ENCODE measurements around the gene CRHR2. TPM values are rescaled to one million over a fixed set of nuclear protein-coding genes. Genes with fewer than 3 reads are reported as not detected.

CRHR2 gene
- total RNA-seq, 3 donors from 2014 or later (not counting 1 experiment from before 2014, with no cell fraction given): not detected

DNA sequence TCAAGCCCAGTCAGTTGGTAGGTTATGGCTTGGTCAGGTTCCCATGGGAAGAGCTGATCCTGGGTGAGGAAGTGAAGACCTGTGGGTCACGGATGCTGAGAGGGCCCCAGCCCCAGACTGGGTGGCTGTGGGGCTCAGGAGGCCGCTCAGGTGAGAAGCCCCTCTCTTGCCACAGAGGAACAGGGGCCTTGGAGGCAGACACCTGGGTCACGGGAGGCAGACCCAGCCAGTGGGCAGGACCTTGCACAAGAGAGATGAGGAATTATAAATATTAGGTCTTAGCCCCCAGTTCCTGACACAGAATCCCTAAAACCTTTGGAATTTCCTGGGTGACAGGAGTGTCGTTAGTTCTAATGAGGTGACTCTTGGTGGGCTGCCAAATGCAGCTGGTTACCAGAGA, 10.6 kb upstream of the CRHR2 start:
- 81% methylated on average over 4 of the region's 4 CpGs for WGBS (ENCODE audit: insufficient coverage)
- H3K4me1 ChIP-seq (ENCODE audit: control insufficient read depth, insufficient read depth, low read length): peaks cover 6% of the 10 kb centered on the region
- no peaks in the 10 kb centered on the region for H3K36me3 Mint-ChIP-seq
- ATAC-seq (no peak), DNase-seq (no peak)
- no peaks in the 10 kb centered on the region for H3K9me3 ChIP-seq (ENCODE audit: control insufficient read depth, insufficient read depth, low read length)
- no peaks in the 10 kb centered on the region for H3K27me3 ChIP-seq (ENCODE audit: control insufficient read depth, insufficient read depth, low read length)
- intact Hi-C loops (cut with micrococcal nuclease): no loop called here
- no peak overlapping the region for H3K4me3 ChIP-seq (ENCODE audit: low read length)
- H3K27ac Mint-ChIP-seq: no peak overlapping the region
- H3K4me1 Mint-ChIP-seq: no peaks in the 10 kb centered on the region
- no peaks in the 10 kb centered on the region for H3K9me3 Mint-ChIP-seq
- H3K4me3 Mint-ChIP-seq: no peak overlapping the region
- H3K27me3 Mint-ChIP-seq (ENCODE audit: low read depth in 2 of 2): peaks cover 0 to 3% of the 10 kb centered on the region in 2 donors
- no peak overlapping the region for H3K27ac ChIP-seq (ENCODE audit: low read length)
- H3K36me3 ChIP-seq (ENCODE audit: control insufficient read depth, insufficient read depth, low read length): no peaks in the 10 kb centered on the region
- TF ChIP-seq, protein P1, sequence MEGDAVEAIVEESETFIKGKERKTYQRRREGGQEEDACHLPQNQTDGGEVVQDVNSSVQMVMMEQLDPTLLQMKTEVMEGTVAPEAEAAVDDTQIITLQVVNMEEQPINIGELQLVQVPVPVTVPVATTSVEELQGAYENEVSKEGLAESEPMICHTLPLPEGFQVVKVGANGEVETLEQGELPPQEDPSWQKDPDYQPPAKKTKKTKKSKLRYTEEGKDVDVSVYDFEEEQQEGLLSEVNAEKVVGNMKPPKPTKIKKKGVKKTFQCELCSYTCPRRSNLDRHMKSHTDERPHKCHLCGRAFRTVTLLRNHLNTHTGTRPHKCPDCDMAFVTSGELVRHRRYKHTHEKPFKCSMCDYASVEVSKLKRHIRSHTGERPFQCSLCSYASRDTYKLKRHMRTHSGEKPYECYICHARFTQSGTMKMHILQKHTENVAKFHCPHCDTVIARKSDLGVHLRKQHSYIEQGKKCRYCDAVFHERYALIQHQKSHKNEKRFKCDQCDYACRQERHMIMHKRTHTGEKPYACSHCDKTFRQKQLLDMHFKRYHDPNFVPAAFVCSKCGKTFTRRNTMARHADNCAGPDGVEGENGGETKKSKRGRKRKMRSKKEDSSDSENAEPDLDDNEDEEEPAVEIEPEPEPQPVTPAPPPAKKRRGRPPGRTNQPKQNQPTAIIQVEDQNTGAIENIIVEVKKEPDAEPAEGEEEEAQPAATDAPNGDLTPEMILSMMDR (IDR thresholded peaks at IDR 0.05): no peak

DNA sequence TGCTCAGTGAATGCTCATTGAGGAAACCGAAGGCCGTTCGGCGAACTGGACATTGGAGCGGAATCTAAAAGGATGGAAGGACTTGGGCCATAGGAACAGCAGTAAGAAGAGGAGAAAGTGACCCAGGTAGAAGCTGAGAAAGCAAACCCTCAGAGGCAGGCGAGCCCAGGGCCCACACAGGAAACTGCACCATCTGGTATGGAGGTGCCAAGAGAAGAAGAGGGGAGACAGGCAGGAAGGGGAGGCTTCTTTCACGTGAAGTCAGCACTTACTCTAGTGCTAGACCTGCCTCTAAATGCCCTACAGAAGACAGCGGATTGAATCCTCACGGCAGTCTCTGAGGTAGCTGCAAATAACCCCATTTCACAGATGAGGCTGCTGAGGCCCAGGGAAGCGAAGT, 10.2 kb upstream of the CRHR2 start:
- no peak overlapping the region for H3K27ac ChIP-seq (ENCODE audit: low read length)
- Mint-ChIP-seq H3K27me3 (ENCODE audit: low read depth in 2 of 2) (peaks cover 0 to 3% of the 10 kb centered on the region in 2 donors), H3K9me3 (no peaks in the 10 kb centered on the region), H3K4me3 (no peak overlapping the region), H3K4me1 (no peaks in the 10 kb centered on the region), H3K27ac (no peak overlapping the region), H3K36me3 (no peaks in the 10 kb centered on the region)
- no peaks in the 10 kb centered on the region for H3K36me3 ChIP-seq (ENCODE audit: control insufficient read depth, insufficient read depth, low read length)
- H3K4me1 ChIP-seq (ENCODE audit: control insufficient read depth, insufficient read depth, low read length): peaks cover 6% of the 10 kb centered on the region
- no peak overlapping the region for H3K4me3 ChIP-seq (ENCODE audit: low read length)
- intact Hi-C loops (cut with micrococcal nuclease): no loop called here
- ATAC-seq (no peak), DNase-seq (no peak)
- WGBS (ENCODE audit: insufficient coverage): 76% methylated on average over 10 of the region's 10 CpGs
- TF ChIP-seq, protein P1 (IDR thresholded peaks at IDR 0.05): no peak
- no peaks in the 10 kb centered on the region for H3K27me3 ChIP-seq (ENCODE audit: control insufficient read depth, insufficient read depth, low read length)
- no peaks in the 10 kb centered on the region for H3K9me3 ChIP-seq (ENCODE audit: control insufficient read depth, insufficient read depth, low read length)

DNA sequence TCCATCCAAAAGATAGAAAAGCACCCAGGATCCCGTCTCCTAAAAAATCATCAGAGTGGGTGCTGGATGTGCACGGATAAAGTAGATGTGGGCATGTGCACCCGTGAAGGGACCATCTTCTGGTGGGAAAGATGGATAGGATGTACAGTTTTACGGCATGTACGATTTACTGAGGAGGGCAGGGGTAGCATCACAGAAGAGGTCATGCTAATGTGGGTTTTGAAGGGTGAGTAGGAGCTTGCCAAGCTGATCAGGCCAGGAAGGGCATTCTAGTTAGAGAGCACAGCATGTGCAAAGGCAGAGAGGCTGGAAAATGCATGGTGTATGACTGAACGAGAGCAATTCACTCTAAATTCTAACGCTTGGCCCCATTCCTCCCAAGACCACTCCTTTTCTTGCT, 7.8 kb upstream of the CRHR2 start:
- DNase-seq (no peak), ATAC-seq (no peak)
- TF ChIP-seq, protein P1 (IDR thresholded peaks at IDR 0.05): no peak
- Mint-ChIP-seq H3K27ac (no peak overlapping the region), H3K36me3 (no peaks in the 10 kb centered on the region), H3K4me1 (no peaks in the 10 kb centered on the region), H3K4me3 (no peak overlapping the region), H3K27me3 (ENCODE audit: low read depth in 2 of 2) (peaks cover 0 to 8% of the 10 kb centered on the region in 2 donors), H3K9me3 (no peaks in the 10 kb centered on the region)
- Histone ChIP-seq H3K36me3 (ENCODE audit: control insufficient read depth, insufficient read depth, low read length) (no peaks in the 10 kb centered on the region), H3K4me3 (ENCODE audit: low read length) (no peak overlapping the region), H3K9me3 (ENCODE audit: control insufficient read depth, insufficient read depth, low read length) (no peaks in the 10 kb centered on the region), H3K27ac (ENCODE audit: low read length) (no peak overlapping the region), H3K27me3 (ENCODE audit: control insufficient read depth, insufficient read depth, low read length) (no peaks in the 10 kb centered on the region), H3K4me1 (ENCODE audit: control insufficient read depth, insufficient read depth, low read length) (peaks cover 6% of the 10 kb centered on the region)
- WGBS (ENCODE audit: insufficient coverage): 96% methylated on average over 7 of the region's 7 CpGs
- intact Hi-C loops (cut with micrococcal nuclease): no loop called here

DNA sequence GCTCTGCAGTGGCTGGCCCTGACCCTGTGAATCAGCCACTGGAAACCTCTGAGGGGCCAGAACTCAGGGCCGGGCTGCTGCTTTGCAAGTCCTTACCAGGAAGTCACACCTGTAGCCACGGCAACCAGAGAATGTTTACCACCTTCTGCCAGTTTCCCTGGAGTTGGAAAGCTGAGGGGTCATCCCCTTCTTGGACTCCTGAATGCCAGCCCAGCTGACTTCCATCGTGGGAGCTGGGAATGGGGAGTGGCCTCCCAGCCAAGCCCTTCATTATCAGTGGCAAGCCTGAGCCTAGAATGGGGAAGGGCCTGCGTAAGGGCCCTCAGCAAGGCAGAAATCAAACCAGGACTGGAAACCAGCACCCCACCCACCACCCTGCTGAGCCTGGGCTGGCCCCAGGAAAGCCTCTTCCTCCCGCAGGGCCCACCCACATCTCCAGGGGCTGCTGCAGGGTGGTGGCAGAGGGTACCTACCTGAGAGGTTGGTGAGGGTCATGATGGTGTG, 6.5 kb upstream of the CRHR2 start:
- Mint-ChIP-seq H3K27me3 (ENCODE audit: low read depth in 2 of 2) (peaks cover under 1 to 9% of the 10 kb centered on the region in 2 donors), H3K27ac (no peak overlapping the region), H3K9me3 (no peaks in the 10 kb centered on the region), H3K4me3 (no peak overlapping the region), H3K36me3 (no peaks in the 10 kb centered on the region), H3K4me1 (no peaks in the 10 kb centered on the region)
- TF ChIP-seq, protein P1 (IDR thresholded peaks at IDR 0.05): no peak
- Histone ChIP-seq H3K36me3 (ENCODE audit: control insufficient read depth, insufficient read depth, low read length) (no peaks in the 10 kb centered on the region), H3K4me1 (ENCODE audit: control insufficient read depth, insufficient read depth, low read length) (peaks cover 6% of the 10 kb centered on the region), H3K27ac (ENCODE audit: low read length) (no peak overlapping the region), H3K4me3 (ENCODE audit: low read length) (no peak overlapping the region), H3K27me3 (ENCODE audit: control insufficient read depth, insufficient read depth, low read length) (no peaks in the 10 kb centered on the region), H3K9me3 (ENCODE audit: control insufficient read depth, insufficient read depth, low read length) (no peaks in the 10 kb centered on the region)
- DNase-seq (no peak), ATAC-seq (no peak)
- intact Hi-C loops (cut with micrococcal nuclease): no loop called here
- 65% methylated on average over 5 of the region's 5 CpGs for WGBS (ENCODE audit: insufficient coverage)

Measured in natural killer cell (primary cell).